Hematopoietic multipotent progenitor cell treated with erythropoietin and hydrocortisone succinate and interleukin-3 and kit ligand, for 4 days (in vitro differentiated cells): ENCODE measurements around the gene CASP6.

Source experiments
- DNase-seq: peaks from one replicate; pipeline ENCODE4 v3.0.0-alpha.2; 2015

The CASP6 gene

GRCh38 chr4:109702950-109703663 lies at the start of gene CASP6:
CASP6 (minus strand) TSS chr4:109703445; CDS start chr4:109703395, 50 bp downstream.
- peak; percentile 94 for DNase-seq

- DNase-seq, result peak; percentile 47
Observed at GRCh38 chr4:109752525-109752924, 49.3 kb upstream of the CASP6 start.

- no peak for DNase-seq
Observed at GRCh38 chr4:109751852-109752251, 48.6 kb upstream of the CASP6 start.

GRCh38 chr4:109750652-109751244 lies 47.5 kb upstream of the CASP6 start:
- no peak for DNase-seq

GRCh38 chr4:109749388-109750082 lies 46.3 kb upstream of the CASP6 start:
- DNase-seq, result no peak

- DNase-seq, result no peak
Observed at GRCh38 chr4:109748114-109748513, 44.9 kb upstream of the CASP6 start.

GRCh38 chr4:109746728-109747127 lies 43.5 kb upstream of the CASP6 start:
- DNase-seq, result no peak

- no peak for DNase-seq
Observed at GRCh38 chr4:109745830-109746229, 42.6 kb upstream of the CASP6 start.

GRCh38 chr4:109739547-109739946 lies 36.3 kb upstream of the CASP6 start:
- no peak for DNase-seq

- DNase-seq, result no peak
Observed at GRCh38 chr4:109738104-109738872, 35.0 kb upstream of the CASP6 start.

- DNase-seq, result no peak
Observed at GRCh38 chr4:109735566-109736365, 32.5 kb upstream of the CASP6 start.

GRCh38 chr4:109733728-109734127 lies 30.5 kb upstream of the CASP6 start:
- DNase-seq, result no peak

- peak; percentile 27 for DNase-seq
Observed at GRCh38 chr4:109730619-109731545, 27.6 kb upstream of the CASP6 start.

- peak; percentile 83 for DNase-seq
Observed at GRCh38 chr4:109729718-109730618, 26.7 kb upstream of the CASP6 start, which contains the start of gene PLA2G12A. PLA2G12A (minus strand) TSS chr4:109730070; CDS start chr4:109729809, 261 bp downstream.

- peak; percentile 50 for DNase-seq
Observed at GRCh38 chr4:109729117-109729717, 26.0 kb upstream of the CASP6 start.

GRCh38 chr4:109728385-109728784 lies 25.1 kb upstream of the CASP6 start:
- DNase-seq, result no peak

GRCh38 chr4:109723110-109723509 lies 19.9 kb upstream of the CASP6 start:
- DNase-seq, result no peak

GRCh38 chr4:109722357-109722756 lies 19.1 kb upstream of the CASP6 start:
- DNase-seq, result no peak

GRCh38 chr4:109721033-109721432 lies 17.8 kb upstream of the CASP6 start:
- DNase-seq, result no peak

GRCh38 chr4:109719604-109720003 lies 16.4 kb upstream of the CASP6 start:
- no peak for DNase-seq
